Endothelial cell of umbilical vein (primary cell): ENCODE results near the gene SLC27A2. TPM values are rescaled to one million over a fixed set of nuclear protein-coding genes. Genes with fewer than 3 reads are reported as not detected.

Source experiments
- BruUV-seq: library from RNA; stranded (reverse); fragments of 400-500 nt; replicated peaks from 2 replicates; lab custom pipeline; 2021; lab: Mats Ljungman, UMichigan
- CTCF ChIA-PET: fragments of 300-600, 350-600 bp; sonication (Branson Sonifier 250); formaldehyde crosslinking; loops from one replicate; lab custom pipeline; 2021; ENCODE audit warnings: antibody characterized with exemption, inconsistent platforms; lab: Charles Lee
- POLR2A ChIA-PET: fragments of 300-600, 350-600 bp; sonication (Branson Sonifier 250); formaldehyde crosslinking; loops from one replicate; lab custom pipeline; 2021; ENCODE audit warnings: antibody characterized with exemption, inconsistent platforms; lab: Charles Lee
- DNase-seq: peaks from one replicate; pipeline ENCODE4 v3.0.0-alpha.2; 2011; ENCODE audit warnings: low read depth, low spot score
- FAIRE-seq: peaks from 2 replicates; lab custom pipeline; 2011; peaks lifted over from hg19 to GRCh38; lab: Jason Lieb, UNC
- H2AFZ ChIP-seq: 2 replicates; pipeline ENCODE4 v1.6.0; 2012; ENCODE audit warnings: low read depth, low read length, control low read depth, inconsistent platforms
- H3K27ac ChIP-seq: 2 replicates; pipeline ENCODE4 v1.5.1; 2011; ENCODE audit warnings: low read depth, mild to moderate bottlenecking, control low read depth, low read length, moderate library complexity; ENCODE audit not compliant: insufficient read depth
- H3K27me3 ChIP-seq, 2 experiments: 2 replicates each; pipeline versions ENCODE4 v1.6.0 to v1.6.1; 2011; ENCODE audit warnings: low read length in 2 of 2, mixed read lengths in 1 of 2; ENCODE audit not compliant: control insufficient read depth in 2 of 2, insufficient read depth in 2 of 2
- H3K36me3 ChIP-seq, 2 experiments: 2 replicates in 1 of 2; 3 replicates in 1 of 2; pipeline ENCODE4 v1.5.1; 2011; ENCODE audit warnings: low read length in 2 of 2, mild to moderate bottlenecking in 1 of 2, moderate library complexity in 1 of 2; ENCODE audit not compliant: control insufficient read depth in 2 of 2, insufficient read depth in 2 of 2; ENCODE audit errors: extremely low read depth in 1 of 2
- H3K4me1 ChIP-seq: 3 replicates; pipeline ENCODE4 v1.5.1; 2011; ENCODE audit warnings: mild to moderate bottlenecking, low read length; ENCODE audit not compliant: control insufficient read depth, insufficient read depth; ENCODE audit errors: extremely low read depth
- H3K4me2 ChIP-seq: 2 replicates; pipeline ENCODE4 v1.6.1; 2011; ENCODE audit warnings: low read length, control low read depth, mixed read lengths; ENCODE audit not compliant: insufficient read depth
- H3K4me3 ChIP-seq, 3 experiments: fragments of 200-600 bp in 1 of 3; sonication (generic), shearing (Covaris generic) in 1 of 3; replicated peaks in 1 of 3; 2 replicates each; pipeline ENCODE4 v1.5.1; 2011 to 2016; ENCODE audit warnings: control low read depth in 3 of 3, low read length in 3 of 3, mild to moderate bottlenecking in 2 of 3, inconsistent platforms in 1 of 3, low read depth in 1 of 3, moderate library complexity in 1 of 3; ENCODE audit not compliant: insufficient read depth in 1 of 3
- H3K79me2 ChIP-seq: 2 replicates; pipeline ENCODE4 v1.6.0; 2012; ENCODE audit warnings: low read length, inconsistent platforms; ENCODE audit not compliant: control insufficient read depth, insufficient read depth
- H3K9ac ChIP-seq: replicated peaks from 2 replicates; pipeline ENCODE3; 2011; ENCODE audit warnings: low read length, control low read depth; ENCODE audit not compliant: insufficient read depth; ENCODE audit errors: extremely low read depth
- H3K9me1 ChIP-seq: replicated peaks from 3 replicates; pipeline ENCODE4 v1.6.0; 2011; ENCODE audit warnings: mild to moderate bottlenecking, low read length; ENCODE audit not compliant: control insufficient read depth, insufficient read depth; ENCODE audit errors: extremely low read depth
- H3K9me3 ChIP-seq: replicated peaks from 2 replicates; pipeline ENCODE4 v1.5.1; 2012; ENCODE audit warnings: low read length, inconsistent platforms; ENCODE audit not compliant: control insufficient read depth, insufficient read depth
- H4K20me1 ChIP-seq: replicated peaks from 2 replicates; pipeline ENCODE3; 2011; ENCODE audit warnings: mild to moderate bottlenecking, low read length; ENCODE audit not compliant: control insufficient read depth, insufficient read depth; ENCODE audit errors: extremely low read depth
- EZH2 ChIP-seq: IDR thresholded peaks from 2 replicates; pipeline ENCODE4 v1.6.1; 2012; ENCODE audit warnings: borderline replicate concordance, low read depth, mild to moderate bottlenecking, moderate library complexity, low read length, inconsistent platforms; ENCODE audit not compliant: severe bottlenecking
- FOS ChIP-seq: IDR thresholded peaks from 2 replicates; pipeline ENCODE4 v1.6.1; 2011; ENCODE audit warnings: mild to moderate bottlenecking, low read length, moderate library complexity, borderline replicate concordance; ENCODE audit not compliant: insufficient read depth
- GATA2 ChIP-seq: IDR thresholded peaks from 2 replicates; pipeline ENCODE4 v1.7.0; 2011; ENCODE audit warnings: low read depth, mild to moderate bottlenecking, moderate library complexity, mixed read lengths, low read length; ENCODE audit not compliant: insufficient read length, insufficient read depth
- JUN ChIP-seq: IDR thresholded peaks from 2 replicates; pipeline ENCODE4 v1.6.1; 2011; ENCODE audit warnings: borderline replicate concordance, low read depth; ENCODE audit not compliant: insufficient read length, insufficient read depth
- MYC ChIP-seq: IDR thresholded peaks from one replicate; pipeline ENCODE4 v1.6.1; 2011; ENCODE audit warnings: mild to moderate bottlenecking, low read depth, low read length
- POLR2A ChIP-seq: IDR thresholded peaks from 2 replicates; pipeline ENCODE4 v1.6.1; 2012; ENCODE audit warnings: low read depth, mild to moderate bottlenecking, control low read depth, low read length
- POLR2AphosphoS5 ChIP-seq: IDR thresholded peaks from 2 replicates; pipeline ENCODE4 v1.6.1; 2012; ENCODE audit warnings: low read depth, mild to moderate bottlenecking, control low read depth, low read length, moderate library complexity; ENCODE audit not compliant: insufficient read depth
- dilution Hi-C: fragments of 300-500 bp; cut with MboI; formaldehyde crosslinking; loops from one replicate; pipeline ENCODE4 v1.15.0; 2019; ENCODE audit warnings: low sequenced_read_pairs; ENCODE audit not compliant: extremely low pct_ligation_motif_present
- intact Hi-C: fragments of 100-400 bp; cut with micrococcal nuclease; formaldehyde crosslinking; loops from one replicate; pipeline ENCODE4 v1.10.0; 2022
- polyA plus RNA-seq, 4 experiments: library from polyadenylated mRNA; depleted of rRNA in 3 of 4; stranded (reverse) in 3 of 4; unstranded in 1 of 4; fragments of >200 nt; gene quantifications; 2 replicates each; pipeline versions ENCODE4 v1.2.1 to v1.2.3, GENCODE V29; 2011 to 2012; ENCODE audit warnings: missing spikeins in 1 of 4
- total RNA-seq: library from RNA; stranded (reverse); gene quantifications from 2 replicates; pipeline ENCODE4 v1.2.3, GENCODE V29; 2021
- TF ChIP-seq, protein P1 (sequence below): IDR thresholded peaks from 2 replicates; pipeline ENCODE4 v1.6.1; 2011; ENCODE audit not compliant: insufficient read depth, insufficient read length
- TF ChIP-seq, protein P2 (sequence below), 2 donors: IDR thresholded peaks; 1 replicate in 1 of 2; 2 replicates in 1 of 2; pipeline ENCODE4 v1.5.1; 2011; ENCODE audit warnings: low read length in 2 of 2, mild to moderate bottlenecking in 2 of 2, moderate library complexity in 2 of 2, control low read depth in 1 of 2, inconsistent platforms in 1 of 2, low read depth in 1 of 2; ENCODE audit not compliant: insufficient read depth in 1 of 2; ENCODE audit errors: extremely low read depth in 1 of 2

Gene SLC27A2
- total and polyA plus RNA-seq, 2 donors (not counting 3 experiments of a cell fraction or from before 2014, with no cell fraction given) = not detected

DNA sequence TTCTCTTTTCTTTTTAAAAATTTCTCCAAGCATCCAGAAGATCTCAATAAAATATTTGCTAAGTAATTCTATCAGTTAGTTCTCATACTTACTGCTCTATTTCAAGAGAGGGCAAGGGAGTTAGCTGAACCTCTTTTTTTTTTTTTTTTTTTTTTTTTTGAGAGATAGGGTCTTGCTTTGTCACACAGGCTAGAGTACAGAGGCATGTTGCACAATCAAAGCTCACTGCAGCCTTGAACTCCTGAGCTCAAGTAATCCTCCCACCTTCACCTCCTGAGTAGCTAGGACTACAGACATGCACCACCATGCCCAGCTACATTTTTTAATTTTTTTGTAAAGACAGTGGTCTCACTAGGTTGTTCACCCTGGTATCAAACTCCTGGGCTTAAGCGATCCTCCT is 62.2 kb downstream of the SLC27A2 start:
- BruUV-seq = no TSS peak
- intact Hi-C loops = loop anchor here (5.0 kb wide), 1 partner anchor 52 kb away; no protein-coding TSS in a partner anchor
- CTCF ChIA-PET = no interaction called here

More for the DNA sequence above, 62.2 kb downstream of the SLC27A2 start:
- Histone ChIP-seq H3K36me3 (no peaks in the 10 kb centered on the region), H3K4me1 (no peaks in the 10 kb centered on the region), H3K9ac (no peak overlapping the region), H3K4me3 (no peak overlapping the region), H4K20me1 (no peaks in the 10 kb centered on the region), H3K4me2 (no peak overlapping the region), H3K9me3 (no peaks in the 10 kb centered on the region), H3K27ac (no peak overlapping the region), H3K9me1 (no peaks in the 10 kb centered on the region), H3K27me3 (no peaks in the 10 kb centered on the region), H3K79me2 (no peaks in the 10 kb centered on the region), H2AFZ (no peak overlapping the region)
- DNase-seq = no peak
- TF ChIP-seq, protein P1, sequence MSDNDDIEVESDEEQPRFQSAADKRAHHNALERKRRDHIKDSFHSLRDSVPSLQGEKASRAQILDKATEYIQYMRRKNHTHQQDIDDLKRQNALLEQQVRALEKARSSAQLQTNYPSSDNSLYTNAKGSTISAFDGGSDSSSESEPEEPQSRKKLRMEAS = no peak
- no peak for TF ChIP-seq FOS
- TF ChIP-seq, protein P2, sequence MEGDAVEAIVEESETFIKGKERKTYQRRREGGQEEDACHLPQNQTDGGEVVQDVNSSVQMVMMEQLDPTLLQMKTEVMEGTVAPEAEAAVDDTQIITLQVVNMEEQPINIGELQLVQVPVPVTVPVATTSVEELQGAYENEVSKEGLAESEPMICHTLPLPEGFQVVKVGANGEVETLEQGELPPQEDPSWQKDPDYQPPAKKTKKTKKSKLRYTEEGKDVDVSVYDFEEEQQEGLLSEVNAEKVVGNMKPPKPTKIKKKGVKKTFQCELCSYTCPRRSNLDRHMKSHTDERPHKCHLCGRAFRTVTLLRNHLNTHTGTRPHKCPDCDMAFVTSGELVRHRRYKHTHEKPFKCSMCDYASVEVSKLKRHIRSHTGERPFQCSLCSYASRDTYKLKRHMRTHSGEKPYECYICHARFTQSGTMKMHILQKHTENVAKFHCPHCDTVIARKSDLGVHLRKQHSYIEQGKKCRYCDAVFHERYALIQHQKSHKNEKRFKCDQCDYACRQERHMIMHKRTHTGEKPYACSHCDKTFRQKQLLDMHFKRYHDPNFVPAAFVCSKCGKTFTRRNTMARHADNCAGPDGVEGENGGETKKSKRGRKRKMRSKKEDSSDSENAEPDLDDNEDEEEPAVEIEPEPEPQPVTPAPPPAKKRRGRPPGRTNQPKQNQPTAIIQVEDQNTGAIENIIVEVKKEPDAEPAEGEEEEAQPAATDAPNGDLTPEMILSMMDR (IDR thresholded peaks at IDR 0.05; ENCODE audit: extremely low read depth in 1 of 2, insufficient read depth in 1 of 2, low read depth in 1 of 2, low read length in 2 of 2) = no peak
- TF ChIP-seq POLR2A = no peak
- TF ChIP-seq POLR2AphosphoS5 = no peak
- TF ChIP-seq EZH2 = no peak
- no peak for TF ChIP-seq GATA2
- no peak for TF ChIP-seq MYC
- TF ChIP-seq JUN = no peak
- FAIRE-seq = no peak
- dilution Hi-C loops = no loop called here
- POLR2A ChIA-PET = no interaction called here
